IMR-90 (cell line): ENCODE data around the gene SH3GL2. TPM values are rescaled to one million over a fixed set of nuclear protein-coding genes. Genes with fewer than 3 reads are reported as not detected.

ENCODE experiments used
- ATAC-seq: fragments of 200-7000 bp; cut with Tn5 transposase; 2 replicates; pipeline ENCODE4 v1.9.1; 2020; ENCODE audit warnings: low read depth, mild to moderate bottlenecking, moderate library complexity
- BruUV-seq: library from RNA; stranded (reverse); fragments of 400-500 nt; replicated peaks from 2 replicates; lab custom pipeline; 2021; lab: Mats Ljungman, UMichigan
- CTCF ChIA-PET: fragments of 300-600 bp; formaldehyde crosslinking; extraction: SDS; loops from one replicate; lab custom pipeline; 2021; ENCODE audit warnings: antibody characterized with exemption; lab: Yijun Ruan, JAX
- POLR2A ChIA-PET: fragments of 300-600 bp; sonication (Branson Sonifier 250); formaldehyde crosslinking; loops from one replicate; lab custom pipeline; 2022; ENCODE audit warnings: antibody characterized with exemption; ENCODE audit not compliant: unreplicated experiment; lab: Charles Lee
- DNase-seq: peaks from one replicate; pipeline ENCODE4 v3.0.0; 2013
- H2AFZ ChIP-seq: replicated peaks from 2 replicates; pipeline ENCODE3; 2013; ENCODE audit warnings: low read length, mild to moderate bottlenecking; ENCODE audit not compliant: poor library complexity
- H2AK5ac ChIP-seq: 2 replicates; pipeline ENCODE4 v1.6.1; 2013; ENCODE audit warnings: low read depth, low read length, inconsistent platforms
- H2AK9ac ChIP-seq: replicated peaks from 2 replicates; pipeline ENCODE3; 2013; ENCODE audit warnings: mild to moderate bottlenecking, low read depth, low read length, moderate library complexity; ENCODE audit not compliant: poor library complexity
- H2BK120ac ChIP-seq: 2 replicates; pipeline ENCODE4 v1.6.1; 2013; ENCODE audit warnings: low read depth, low read length, inconsistent platforms
- H2BK15ac ChIP-seq: 3 replicates; pipeline ENCODE4 v1.6.1; 2013; ENCODE audit warnings: low read depth, low read length, inconsistent platforms
- H2BK20ac ChIP-seq: 2 replicates; pipeline ENCODE4 v1.6.1; 2013; ENCODE audit warnings: low read depth, mild to moderate bottlenecking, inconsistent platforms, low read length, moderate library complexity
- H2BK5ac ChIP-seq: 2 replicates; pipeline ENCODE4 v1.6.1; 2013; ENCODE audit warnings: mild to moderate bottlenecking, low read depth, low read length, inconsistent platforms; ENCODE audit not compliant: poor library complexity, severe bottlenecking
- H3K14ac ChIP-seq: replicated peaks from 2 replicates; pipeline ENCODE4 v1.6.1; 2013; ENCODE audit warnings: low read depth, low read length, inconsistent platforms
- H3K18ac ChIP-seq: 2 replicates; pipeline ENCODE4 v1.6.1; 2013; ENCODE audit warnings: low read depth, low read length, control low read depth
- H3K23ac ChIP-seq: 2 replicates; pipeline ENCODE4 v1.6.1; 2013; ENCODE audit warnings: low read depth, low read length, inconsistent platforms
- H3K27ac ChIP-seq: 2 replicates; pipeline ENCODE4 v1.5.1; 2013; ENCODE audit warnings: mild to moderate bottlenecking, control low read depth, low read length; ENCODE audit not compliant: insufficient read depth
- H3K27me3 ChIP-seq: 2 replicates; pipeline ENCODE4 v1.6.1; 2013; ENCODE audit warnings: low read length; ENCODE audit not compliant: control insufficient read depth, insufficient read depth
- H3K36me3 ChIP-seq: 2 replicates; pipeline ENCODE4 v1.6.1; 2013; ENCODE audit warnings: low read length, mixed read lengths; ENCODE audit not compliant: control insufficient read depth, insufficient read depth
- H3K4ac ChIP-seq: 2 replicates; pipeline ENCODE4 v1.6.1; 2013; ENCODE audit warnings: low read depth, low read length, inconsistent platforms
- H3K4me1 ChIP-seq: 2 replicates; pipeline ENCODE4 v1.6.1; 2013; ENCODE audit warnings: low read length, mixed read lengths; ENCODE audit not compliant: control insufficient read depth, insufficient read depth
- H3K4me2 ChIP-seq: 2 replicates; pipeline ENCODE4 v1.6.1; 2013; ENCODE audit warnings: low read depth, mild to moderate bottlenecking, control low read depth, low read length, moderate library complexity
- H3K4me3 ChIP-seq: 2 replicates; pipeline ENCODE4 v1.5.1; 2013; ENCODE audit warnings: low read depth, mild to moderate bottlenecking, control low read depth, low read length, moderate library complexity; ENCODE audit not compliant: insufficient read depth
- H3K56ac ChIP-seq: 2 replicates; pipeline ENCODE4 v1.6.1; 2013; ENCODE audit warnings: low read length, inconsistent platforms; ENCODE audit not compliant: insufficient read depth; ENCODE audit errors: extremely low read depth
- H3K79me1 ChIP-seq, 2 experiments: 2 replicates each; pipeline ENCODE4 v1.6.1; 2013; ENCODE audit warnings: low read length in 2 of 2, inconsistent platforms in 1 of 2, low read depth in 1 of 2
- H3K9ac ChIP-seq: 2 replicates; pipeline ENCODE4 v1.6.1; 2013; ENCODE audit warnings: low read depth, low read length, control low read depth
- H3K9me1 ChIP-seq: 2 replicates; pipeline ENCODE4 v1.6.1; 2013; ENCODE audit warnings: low read length, inconsistent platforms; ENCODE audit not compliant: insufficient read depth
- H3K9me3 ChIP-seq: 2 replicates; pipeline ENCODE4 v1.6.1; 2013; ENCODE audit warnings: low read length; ENCODE audit not compliant: control insufficient read depth, insufficient read depth
- H4K20me1 ChIP-seq: 2 replicates; pipeline ENCODE4 v1.6.1; 2013; ENCODE audit warnings: low read length, inconsistent platforms; ENCODE audit not compliant: insufficient read depth
- H4K5ac ChIP-seq: 2 replicates; pipeline ENCODE4 v1.6.1; 2013; ENCODE audit warnings: mild to moderate bottlenecking, low read depth, low read length, control low read depth
- H4K8ac ChIP-seq, 2 experiments: 2 replicates each; pipeline ENCODE4 v1.6.1; 2013; ENCODE audit warnings: low read depth in 2 of 2, low read length in 2 of 2, control low read depth in 1 of 2, inconsistent platforms in 1 of 2
- H4K91ac ChIP-seq: 2 replicates; pipeline ENCODE4 v1.6.1; 2013; ENCODE audit warnings: low read depth, low read length, inconsistent platforms; ENCODE audit not compliant: insufficient read depth
- FOS ChIP-seq: fragments of 150-350 bp; IDR thresholded peaks from 2 replicates; pipeline ENCODE4 v1.6.1; 2016; ENCODE audit warnings: low read depth, low read length
- MAZ ChIP-seq: IDR thresholded peaks from 2 replicates; pipeline ENCODE4 v1.6.1; 2012; ENCODE audit warnings: low read depth, mild to moderate bottlenecking, low read length, improper control_type of control experiment, moderate library complexity, borderline replicate concordance
- POLR2A ChIP-seq: IDR thresholded peaks from 2 replicates; pipeline ENCODE4 v1.6.1; 2012; ENCODE audit warnings: mild to moderate bottlenecking, low read depth, low read length
- RAD21 ChIP-seq: IDR thresholded peaks from 2 replicates; pipeline ENCODE4 v1.6.1; 2012; ENCODE audit warnings: low read length, improper control_type of control experiment
- WGBS, 2 experiments: methylation state at CpG; one replicate each; pipeline versions ENCODE4 v1.1.5 to v1.1.7; 2013; ENCODE audit warnings: missing lambda C conversion rate in 2 of 2; ENCODE audit not compliant: insufficient read length in 1 of 2; ENCODE audit errors: extremely low coverage in 2 of 2; 5-methylcytosine and 5-hydroxymethylcytosine counted together
- dilution Hi-C: fragments of 300-500 bp; cut with HindIII; formaldehyde crosslinking; loops from one replicate; pipeline ENCODE4 v1.14.3; 2018; ENCODE audit warnings: low sequenced_read_pairs; ENCODE audit not compliant: unreplicated experiment
- in situ Hi-C: fragments of 300-500 bp; cut with MboI; formaldehyde crosslinking; loops from 3 replicates; pipeline ENCODE4 v1.14.3; 2019; ENCODE audit warnings: low sequenced_read_pairs, inconsistent platforms, mixed read lengths
- intact Hi-C: fragments of 100-400 bp; cut with micrococcal nuclease; formaldehyde crosslinking; loops from 2 replicates; pipeline ENCODE4 v1.10.0; 2022
- polyA plus RNA-seq, 3 experiments: library from polyadenylated mRNA; depleted of rRNA; stranded (reverse); fragments of >200 nt; gene quantifications; 2 replicates each; pipeline ENCODE4 v1.2.3, GENCODE V29; 2012; ENCODE audit warnings: low replicate concordance in 1 of 3
- total RNA-seq: library from RNA; depleted of rRNA; stranded (reverse); fragments of >200 nt; gene quantifications from 2 replicates; pipeline ENCODE4 v1.2.3, GENCODE V29; 2012
- TF ChIP-seq, protein P1 (sequence below): fragments of 150-350 bp; IDR thresholded peaks from 2 replicates; pipeline ENCODE4 v1.6.1; 2016; ENCODE audit warnings: low read depth, mild to moderate bottlenecking, low read length, moderate library complexity, borderline replicate concordance
- TF ChIP-seq, protein P2 (sequence below): conservative IDR thresholded peaks from 2 replicates; pipeline ENCODE4 v1.5.1; 2012; ENCODE audit warnings: mild to moderate bottlenecking, low read depth, low read length, improper control_type of control experiment

SH3GL2 gene
- total and polyA plus RNA-seq, 2 of the 4 experiments (the other 2 are of a cell fraction), result under 0.01 to 0.05 TPM

GRCh38 chr9:17807613-17808282, 228.9 kb downstream of the SH3GL2 start:
- in situ Hi-C loops, result loop anchor here (5.0 to 25.0 kb wide), 3 partner anchors 270 to 630 kb away; no protein-coding TSS in a partner anchor
- Histone ChIP-seq H3K9me3 (no peaks in the 10 kb centered on the region), H3K79me1 (no peaks in the 10 kb centered on the region), H2AK9ac (no peak overlapping the region), H3K9me1 (no peaks in the 10 kb centered on the region), H3K4me3 (no peak overlapping the region), H3K4me1 (no peaks in the 10 kb centered on the region), H2AK5ac (no peak overlapping the region), H3K14ac (no peak overlapping the region), H3K4ac (no peak overlapping the region), H3K36me3 (no peaks in the 10 kb centered on the region), H3K4me2 (no peak overlapping the region), H2AFZ (no peak overlapping the region), H2BK5ac (no peak overlapping the region), H3K9ac (no peak overlapping the region), H4K5ac (no peak overlapping the region), H3K56ac (no peak overlapping the region), H4K20me1 (no peaks in the 10 kb centered on the region), H4K8ac (no peak overlapping the region), H3K27ac (no peak overlapping the region), H3K18ac (no peak overlapping the region), H3K23ac (no peak overlapping the region), H3K27me3 (peaks cover 3% of the 10 kb centered on the region), H2BK120ac (no peak overlapping the region), H4K91ac (no peak overlapping the region), H2BK20ac (no peak overlapping the region), H2BK15ac (no peak overlapping the region)
- DNase-seq (no peak), ATAC-seq (no peak)
- BruUV-seq, result no TSS peak
- 80% methylated on average over 1 of the region's 2 CpGs; no CpG with 5 or more reads in 1 of the 2 experiments for WGBS, 2 experiments
- TF ChIP-seq, protein P1, sequence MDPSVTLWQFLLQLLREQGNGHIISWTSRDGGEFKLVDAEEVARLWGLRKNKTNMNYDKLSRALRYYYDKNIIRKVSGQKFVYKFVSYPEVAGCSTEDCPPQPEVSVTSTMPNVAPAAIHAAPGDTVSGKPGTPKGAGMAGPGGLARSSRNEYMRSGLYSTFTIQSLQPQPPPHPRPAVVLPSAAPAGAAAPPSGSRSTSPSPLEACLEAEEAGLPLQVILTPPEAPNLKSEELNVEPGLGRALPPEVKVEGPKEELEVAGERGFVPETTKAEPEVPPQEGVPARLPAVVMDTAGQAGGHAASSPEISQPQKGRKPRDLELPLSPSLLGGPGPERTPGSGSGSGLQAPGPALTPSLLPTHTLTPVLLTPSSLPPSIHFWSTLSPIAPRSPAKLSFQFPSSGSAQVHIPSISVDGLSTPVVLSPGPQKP, result no peak
- TF ChIP-seq FOS (no peak), POLR2A (no peak), MAZ (no peak), RAD21 (no peak)
- TF ChIP-seq, protein P2, sequence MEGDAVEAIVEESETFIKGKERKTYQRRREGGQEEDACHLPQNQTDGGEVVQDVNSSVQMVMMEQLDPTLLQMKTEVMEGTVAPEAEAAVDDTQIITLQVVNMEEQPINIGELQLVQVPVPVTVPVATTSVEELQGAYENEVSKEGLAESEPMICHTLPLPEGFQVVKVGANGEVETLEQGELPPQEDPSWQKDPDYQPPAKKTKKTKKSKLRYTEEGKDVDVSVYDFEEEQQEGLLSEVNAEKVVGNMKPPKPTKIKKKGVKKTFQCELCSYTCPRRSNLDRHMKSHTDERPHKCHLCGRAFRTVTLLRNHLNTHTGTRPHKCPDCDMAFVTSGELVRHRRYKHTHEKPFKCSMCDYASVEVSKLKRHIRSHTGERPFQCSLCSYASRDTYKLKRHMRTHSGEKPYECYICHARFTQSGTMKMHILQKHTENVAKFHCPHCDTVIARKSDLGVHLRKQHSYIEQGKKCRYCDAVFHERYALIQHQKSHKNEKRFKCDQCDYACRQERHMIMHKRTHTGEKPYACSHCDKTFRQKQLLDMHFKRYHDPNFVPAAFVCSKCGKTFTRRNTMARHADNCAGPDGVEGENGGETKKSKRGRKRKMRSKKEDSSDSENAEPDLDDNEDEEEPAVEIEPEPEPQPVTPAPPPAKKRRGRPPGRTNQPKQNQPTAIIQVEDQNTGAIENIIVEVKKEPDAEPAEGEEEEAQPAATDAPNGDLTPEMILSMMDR, result no peak
- ChIA-PET CTCF (no interaction called here), POLR2A (no interaction called here)
- dilution Hi-C loops, result no loop called here
- intact Hi-C loops, result no loop called here
